GM19455 (cell line): ENCODE data around the gene TPD52L2.
"Not testable (repeated sequence)": the region's sequence is repeated elsewhere in the genome, so short reads cannot be mapped to it uniquely, and the experiment has no call there.

Experiments used
- ATAC-seq: cut with Tn5 transposase; IDR thresholded peaks from one replicate; pipeline ENCODE4 v1.9.1; 2021; ENCODE audit not compliant: unreplicated experiment

TPD52L2 gene

GRCh38 chr20:63835021-63835858, 29.8 kb upstream of the TPD52L2 start:
- no peak for ATAC-seq

GRCh38 chr20:63836458-63837344, 28.4 kb upstream of the TPD52L2 start:
- ATAC-seq = no peak

GRCh38 chr20:63837479-63837878, 27.6 kb upstream of the TPD52L2 start:
- ATAC-seq = no peak

- no peak for ATAC-seq
Measured at GRCh38 chr20:63839620-63840019, 25.4 kb upstream of the TPD52L2 start.

- ATAC-seq = no peak
Measured at GRCh38 chr20:63840405-63840828, 24.7 kb upstream of the TPD52L2 start.

GRCh38 chr20:63842258-63842657, 22.8 kb upstream of the TPD52L2 start:
- ATAC-seq = no peak

- no peak for ATAC-seq
Measured at GRCh38 chr20:63843222-63843621, 21.8 kb upstream of the TPD52L2 start.

- ATAC-seq = no peak
Measured at GRCh38 chr20:63843778-63844177, 21.3 kb upstream of the TPD52L2 start.

GRCh38 chr20:63844511-63844991, 20.5 kb upstream of the TPD52L2 start:
- ATAC-seq = no peak

GRCh38 chr20:63846128-63846771, 18.8 kb upstream of the TPD52L2 start:
- ATAC-seq = no peak

- no peak for ATAC-seq
Measured at GRCh38 chr20:63846888-63847236, 18.2 kb upstream of the TPD52L2 start.

GRCh38 chr20:63847237-63848002, 17.6 kb upstream of the TPD52L2 start:
- no peak for ATAC-seq

- no peak for ATAC-seq
Measured at GRCh38 chr20:63848003-63848911, 16.8 kb upstream of the TPD52L2 start.

GRCh38 chr20:63850689-63851547, 14.2 kb upstream of the TPD52L2 start:
- peak; percentile 67 for ATAC-seq

GRCh38 chr20:63851548-63851943, 13.5 kb upstream of the TPD52L2 start:
- ATAC-seq = not testable (repeated sequence)

- ATAC-seq = not testable (repeated sequence)
Measured at GRCh38 chr20:63853733-63854068, 11.4 kb upstream of the TPD52L2 start.

GRCh38 chr20:63854069-63854765, 10.9 kb upstream of the TPD52L2 start:
- ATAC-seq = no peak

- no peak for ATAC-seq
Measured at GRCh38 chr20:63854766-63855362, 10.2 kb upstream of the TPD52L2 start.
